DMS114 treated with DMSO at 0.1 percent for 48 hours (cell line): ENCODE data around the gene OR8B8.
"Not testable (repeated sequence)": the region's sequence is repeated elsewhere in the genome, so short reads cannot be mapped to it uniquely, and the experiment has no call there.

Experiments used
- DNase-seq: peaks from one replicate; lab custom pipeline; 2025; ENCODE audit not compliant: unreplicated experiment; lab: John Stamatoyannopoulos, UW

Gene OR8B8

GRCh38 chr11:124445646-124446150 is at the start of gene OR8B8:
TSS of gene OR8B8 (minus strand) at chr11:124445696. CDS start at chr11:124441085, 4,611 bp downstream.
- DNase-seq, result no peak

GRCh38 chr11:124493016-124493655 is 47.6 kb upstream of the OR8B8 start:
- DNase-seq, result no peak

- DNase-seq, result no peak
Measured at GRCh38 chr11:124483422-124483821, 37.9 kb upstream of the OR8B8 start.

GRCh38 chr11:124482362-124483147 is 37.1 kb upstream of the OR8B8 start:
- DNase-seq, result no peak

- no peak for DNase-seq
Measured at GRCh38 chr11:124481365-124482323, 36.1 kb upstream of the OR8B8 start.

- DNase-seq, result no peak
Measured at GRCh38 chr11:124479561-124479960, 34.1 kb upstream of the OR8B8 start.

GRCh38 chr11:124475265-124475664 is 29.8 kb upstream of the OR8B8 start:
- no peak for DNase-seq

- no peak for DNase-seq
Measured at GRCh38 chr11:124474779-124475178, 29.3 kb upstream of the OR8B8 start.

- DNase-seq, result no peak
Measured at GRCh38 chr11:124474079-124474478, 28.6 kb upstream of the OR8B8 start.

- DNase-seq, result no peak
Measured at GRCh38 chr11:124473476-124473875, 28.0 kb upstream of the OR8B8 start.

- no peak for DNase-seq
Measured at GRCh38 chr11:124470561-124471227, 25.2 kb upstream of the OR8B8 start.

GRCh38 chr11:124467381-124467927 is 22.0 kb upstream of the OR8B8 start:
- DNase-seq, result no peak

GRCh38 chr11:124465368-124465767 is 19.9 kb upstream of the OR8B8 start:
- no peak for DNase-seq

GRCh38 chr11:124463990-124464389 is 18.5 kb upstream of the OR8B8 start:
- DNase-seq, result no peak

- DNase-seq, result no peak
Measured at GRCh38 chr11:124463324-124463723, 17.8 kb upstream of the OR8B8 start.

- DNase-seq, result no peak
Measured at GRCh38 chr11:124460459-124460858, 15.0 kb upstream of the OR8B8 start.

- not testable (repeated sequence) for DNase-seq
Measured at GRCh38 chr11:124459379-124459778, 13.9 kb upstream of the OR8B8 start.

GRCh38 chr11:124454552-124454951 is 9.1 kb upstream of the OR8B8 start:
- no peak for DNase-seq

- no peak for DNase-seq
Measured at GRCh38 chr11:124446916-124447315, 1.4 kb upstream of the OR8B8 start.

GRCh38 chr11:124442847-124443246 is 2.6 kb downstream of the OR8B8 start:
- DNase-seq, result no peak
